HAP-1 (cell line): ENCODE data around the gene GHITM.

Source experiments
- DNase-seq, 2 experiments: peaks; one replicate each; pipeline ENCODE4 v3.0.0-alpha.2; 2016 to 2020; ENCODE audit warnings: low spot score in 2 of 2
- H3K27me3 ChIP-seq: fragments of 250-450 bp; sonication (Bioruptor Pico); 2 replicates; pipeline ENCODE4 v1.5.1; 2020; ENCODE audit warnings: low read depth, mild to moderate bottlenecking, moderate library complexity
- H3K36me3 ChIP-seq: fragments of 250-450 bp; sonication (Bioruptor Pico); replicated peaks from 2 replicates; pipeline ENCODE4 v1.5.1; 2020; ENCODE audit warnings: mild to moderate bottlenecking
- H3K4me1 ChIP-seq: fragments of 250-450 bp; sonication (Bioruptor Pico); 2 replicates; pipeline ENCODE4 v1.5.1; 2020; ENCODE audit warnings: mild to moderate bottlenecking
- H3K4me3 ChIP-seq: fragments of 250-450 bp; sonication (Bioruptor Pico); 2 replicates; pipeline ENCODE4 v1.5.1; 2020; ENCODE audit warnings: mild to moderate bottlenecking, moderate library complexity
- H3K9me3 ChIP-seq: fragments of 250-450 bp; sonication (Bioruptor Pico); 2 replicates; pipeline ENCODE4 v1.5.1; 2020; ENCODE audit warnings: mild to moderate bottlenecking, moderate library complexity
- in situ Hi-C: fragments of 300-500 bp; cut with MboI; formaldehyde crosslinking; loops from 3 replicates; pipeline ENCODE4 v1.14.3; 2020; ENCODE audit warnings: low sequenced_read_pairs, inconsistent platforms, mixed read lengths

Gene GHITM

DNA sequence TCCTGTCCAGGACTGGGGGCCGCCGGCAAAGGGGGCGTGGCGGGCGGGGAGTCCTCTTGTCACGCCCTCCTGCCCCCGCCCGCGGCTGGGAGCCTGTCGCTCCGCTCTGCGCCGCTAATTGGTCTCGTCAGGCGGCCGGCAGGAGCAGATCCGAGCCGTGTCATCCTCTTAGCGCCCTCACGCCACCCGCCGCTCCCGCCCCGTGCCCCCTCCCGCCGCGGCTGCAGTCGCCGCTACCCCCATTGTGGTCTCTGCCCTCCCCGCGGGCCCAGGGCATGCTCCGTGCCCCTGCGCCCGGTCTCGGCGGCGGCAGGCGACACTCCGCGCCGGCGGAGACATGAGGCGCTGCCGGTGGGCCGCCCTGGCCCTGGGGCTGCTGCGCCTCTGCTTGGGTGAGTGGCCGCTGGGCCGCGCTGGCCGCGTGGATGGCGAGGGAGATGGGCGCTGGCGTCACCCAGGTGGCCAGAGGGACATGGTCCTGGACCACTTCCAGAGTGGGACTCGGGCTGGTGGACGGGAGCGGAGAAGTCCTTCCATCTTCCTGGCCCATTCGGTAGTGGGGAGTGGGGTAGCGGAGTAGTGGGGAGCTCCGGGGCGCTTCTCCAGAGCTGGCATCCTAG is 55.2 kb downstream of the GHITM start, which contains the start of gene CDHR1:
TSS of gene CDHR1 (plus strand) at position 114 of the 620 bp plus-strand sequence. CDS start at position 338, 224 bp downstream.
- Histone ChIP-seq H3K36me3 (no peaks in the 10 kb centered on the region), H3K27me3 (no peaks in the 10 kb centered on the region), H3K4me1 (no peaks in the 10 kb centered on the region), H3K4me3 (peak within 1 kb of the TSS; percentile 40), H3K9me3 (no peaks in the 10 kb centered on the region)
- peak; percentile 79 to 88 for DNase-seq
- in situ Hi-C loops: no loop called here

DNA sequence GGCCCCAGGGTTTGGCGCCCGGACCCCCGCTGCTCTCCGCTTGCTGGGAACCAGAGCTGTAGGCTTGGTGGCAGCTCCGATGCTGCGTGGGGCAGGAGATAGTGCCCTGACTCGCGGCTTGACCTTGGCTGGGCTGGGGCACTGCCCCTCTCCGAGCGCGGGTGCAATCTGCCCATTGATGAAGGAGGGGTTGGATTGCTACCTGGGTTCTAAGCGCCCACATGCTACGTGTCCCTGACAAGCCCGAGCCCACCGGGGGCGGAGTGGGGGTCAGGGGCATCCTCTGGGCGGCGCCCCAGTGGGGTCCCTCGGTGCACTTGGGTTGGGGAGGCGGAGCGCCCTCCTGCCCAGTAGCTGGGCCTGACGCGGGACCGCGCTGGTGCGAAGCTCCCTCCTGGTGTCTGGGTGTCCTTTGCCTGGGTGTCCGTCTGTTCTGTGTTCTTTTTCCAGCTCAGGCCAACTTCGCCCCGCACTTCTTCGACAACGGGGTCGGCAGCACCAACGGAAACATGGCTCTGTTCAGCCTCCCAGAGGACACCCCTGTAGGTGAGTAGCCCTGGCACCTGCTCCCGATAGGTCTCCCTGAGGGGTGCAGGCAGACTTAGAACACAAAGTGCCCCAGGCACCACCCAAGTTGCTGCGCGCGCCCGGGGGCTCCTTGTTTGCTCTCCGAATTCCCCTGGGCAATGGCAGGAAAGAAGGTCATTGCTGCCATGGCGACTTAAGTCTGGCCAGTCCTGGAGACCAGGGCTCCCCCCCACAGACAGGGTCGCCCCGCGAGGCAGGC is 55.9 kb downstream of the GHITM start:
- H3K36me3 ChIP-seq: no peaks in the 10 kb centered on the region
- DNase-seq: no peak
- H3K4me1 ChIP-seq: no peaks in the 10 kb centered on the region
- peak overlapping the region; percentile 40 for H3K4me3 ChIP-seq
- H3K27me3 ChIP-seq: no peaks in the 10 kb centered on the region
- H3K9me3 ChIP-seq: no peaks in the 10 kb centered on the region
- in situ Hi-C loops: no loop called here

DNA sequence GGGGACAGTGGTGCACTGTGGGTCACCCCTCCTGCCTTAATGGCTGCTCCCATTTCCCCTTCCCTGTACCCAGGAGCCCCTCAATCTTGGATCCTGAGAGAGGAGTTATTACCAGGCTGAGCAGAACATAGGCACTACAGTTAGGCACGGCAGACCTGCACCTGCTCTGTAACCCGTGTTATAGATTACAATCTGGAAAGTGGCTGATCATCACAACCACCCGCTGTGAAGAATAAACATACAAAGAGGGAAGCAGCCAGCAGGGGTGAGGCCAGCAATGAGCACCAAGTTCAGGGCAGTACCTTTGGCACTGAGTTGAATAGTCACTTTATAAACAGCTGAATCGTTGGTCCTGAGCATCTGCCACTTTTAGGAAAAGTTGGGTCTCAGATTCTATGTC is 56.8 kb downstream of the GHITM start:
- Histone ChIP-seq H3K4me3 (no peak overlapping the region), H3K4me1 (no peaks in the 10 kb centered on the region), H3K9me3 (no peaks in the 10 kb centered on the region), H3K36me3 (no peaks in the 10 kb centered on the region), H3K27me3 (no peaks in the 10 kb centered on the region)
- DNase-seq: no peak
- in situ Hi-C loops: no loop called here

DNA sequence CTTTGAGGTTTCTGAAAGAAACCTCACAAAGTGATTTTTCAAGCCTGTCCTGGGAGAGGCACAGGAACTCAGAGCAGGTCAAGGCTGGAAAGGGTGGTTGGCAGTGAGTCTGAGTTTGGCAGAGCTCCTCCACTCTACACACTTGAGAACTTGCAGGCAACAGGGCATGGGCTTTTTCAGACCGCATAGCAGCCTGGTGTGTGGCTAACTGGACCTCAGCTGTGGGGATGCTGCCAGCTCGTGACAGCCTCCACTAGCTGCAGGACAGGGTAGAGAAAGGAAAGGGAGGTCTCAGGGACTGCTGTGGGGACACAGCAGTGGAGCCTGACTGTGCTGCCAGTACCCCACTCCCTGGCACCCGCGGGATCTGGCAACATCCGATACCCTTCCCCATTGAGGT is 57.6 kb downstream of the GHITM start:
- no peak overlapping the region for H3K4me3 ChIP-seq
- no peaks in the 10 kb centered on the region for H3K4me1 ChIP-seq
- H3K27me3 ChIP-seq: no peaks in the 10 kb centered on the region
- H3K36me3 ChIP-seq: no peaks in the 10 kb centered on the region
- DNase-seq: no peak
- in situ Hi-C loops: no loop called here
- H3K9me3 ChIP-seq: no peaks in the 10 kb centered on the region

DNA sequence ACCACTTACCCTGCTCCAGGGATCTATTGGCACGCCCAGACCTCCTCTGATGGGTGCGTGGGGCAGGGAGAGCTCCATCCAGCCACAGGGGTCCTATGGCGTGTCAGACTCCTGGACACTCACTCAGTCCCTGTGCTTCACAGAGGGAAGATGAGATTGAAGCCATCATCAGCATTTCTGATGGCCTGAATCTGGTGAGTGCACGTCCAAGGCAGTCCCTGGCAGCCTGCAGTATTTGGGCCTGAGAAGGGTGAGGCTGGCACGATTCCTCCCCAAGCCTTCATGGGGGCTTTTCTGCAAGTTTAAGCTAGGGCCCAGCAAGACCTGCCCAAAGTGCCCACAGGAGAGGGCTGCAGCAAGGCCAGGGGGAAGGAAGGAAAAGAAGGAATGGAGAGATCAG is 58.3 kb downstream of the GHITM start:
- Histone ChIP-seq H3K36me3 (no peaks in the 10 kb centered on the region), H3K4me3 (no peak overlapping the region), H3K4me1 (no peaks in the 10 kb centered on the region), H3K9me3 (no peaks in the 10 kb centered on the region), H3K27me3 (no peaks in the 10 kb centered on the region)
- DNase-seq: no peak
- in situ Hi-C loops: no loop called here

DNA sequence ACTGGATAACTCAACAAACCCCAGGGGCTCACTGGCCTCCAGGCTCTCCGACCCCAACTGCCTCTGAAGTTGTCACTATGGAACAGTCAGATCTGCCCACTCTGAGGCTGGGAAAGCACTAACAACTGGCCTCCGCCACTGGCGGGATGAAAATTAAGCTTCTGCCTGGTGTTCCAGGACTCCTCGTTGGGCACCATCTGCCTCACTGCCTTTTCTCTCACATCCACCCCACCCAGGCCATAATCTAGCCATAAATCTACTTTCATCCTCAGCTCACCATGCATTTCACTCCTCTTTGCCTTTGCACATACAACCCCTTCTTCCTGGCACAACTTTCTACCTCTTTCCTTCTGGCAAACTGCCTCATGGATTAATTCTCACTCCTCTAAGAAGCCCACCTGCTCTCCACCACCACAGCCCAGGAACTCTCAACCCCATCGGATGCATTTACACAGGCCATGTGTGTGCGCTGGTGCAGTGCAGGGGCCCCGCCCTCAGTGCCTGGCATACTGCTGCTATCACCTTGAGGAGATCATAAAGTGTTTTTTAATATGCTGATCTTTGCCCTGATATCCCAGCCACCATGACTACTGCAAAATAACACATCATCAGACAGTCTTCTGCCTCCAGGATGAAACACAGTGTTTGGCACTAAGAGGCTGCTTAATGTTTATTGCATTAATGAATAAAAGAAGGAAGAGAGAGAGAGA is 59.1 kb downstream of the GHITM start:
- in situ Hi-C loops: no loop called here
- no peak overlapping the region for H3K4me3 ChIP-seq
- H3K27me3 ChIP-seq: no peaks in the 10 kb centered on the region
- no peak for DNase-seq
- H3K4me1 ChIP-seq: no peaks in the 10 kb centered on the region
- H3K9me3 ChIP-seq: no peaks in the 10 kb centered on the region
- H3K36me3 ChIP-seq: no peaks in the 10 kb centered on the region

DNA sequence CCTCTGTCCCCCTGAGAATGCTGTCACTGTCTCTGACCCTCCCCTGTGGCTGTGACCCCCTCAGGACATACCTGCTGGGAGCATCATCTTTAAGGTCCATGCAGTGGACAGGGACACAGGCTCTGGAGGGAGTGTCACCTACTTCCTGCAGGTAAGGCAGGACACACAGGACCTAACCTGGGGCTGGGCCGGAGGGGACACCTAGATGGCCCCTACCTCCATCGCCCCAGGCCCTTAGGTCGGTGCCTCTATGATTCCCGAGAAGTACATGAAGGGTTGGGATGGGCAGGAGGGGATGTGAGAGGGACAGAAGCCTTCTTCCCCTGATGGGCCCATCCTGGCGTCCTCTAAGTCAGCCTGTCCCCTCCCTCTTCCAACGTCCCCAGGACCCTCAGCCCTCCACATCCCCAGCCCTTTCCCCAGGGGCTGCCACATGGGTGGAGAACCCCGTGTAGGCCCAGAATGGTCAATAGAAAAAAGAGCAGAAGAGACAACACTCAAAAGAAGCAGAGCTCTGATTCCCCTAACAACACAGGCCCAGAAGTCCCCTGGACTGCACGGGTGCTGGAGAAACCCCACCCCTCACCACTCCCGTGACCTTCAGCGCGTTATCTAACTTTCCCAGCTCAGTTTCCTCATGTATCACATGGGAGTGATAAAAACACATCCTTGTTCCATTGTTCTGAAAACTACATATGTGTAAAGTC is 61.4 kb downstream of the GHITM start:
- Histone ChIP-seq H3K36me3 (no peaks in the 10 kb centered on the region), H3K9me3 (no peaks in the 10 kb centered on the region), H3K27me3 (no peaks in the 10 kb centered on the region), H3K4me1 (no peaks in the 10 kb centered on the region), H3K4me3 (no peak overlapping the region)
- DNase-seq: no peak
- in situ Hi-C loops: no loop called here

DNA sequence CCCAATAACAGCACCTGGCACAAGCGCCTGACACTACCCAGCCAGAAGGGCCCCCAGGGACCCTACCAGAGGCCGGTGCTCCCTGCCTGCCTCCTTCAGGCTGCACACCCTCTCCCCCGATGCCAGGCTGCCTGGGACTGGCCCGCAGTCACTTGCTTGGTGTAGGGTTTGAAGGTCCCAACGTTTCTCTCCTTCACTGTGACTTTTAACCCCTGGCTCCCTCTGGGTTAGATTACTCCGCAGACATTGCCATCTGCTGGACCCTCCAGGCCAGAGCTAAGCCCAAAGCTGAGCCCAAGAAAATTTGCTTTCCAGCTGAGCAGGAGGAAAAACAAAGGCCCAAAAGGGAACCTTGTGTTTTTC is 61.9 kb downstream of the GHITM start:
- in situ Hi-C loops: no loop called here
- Histone ChIP-seq H3K9me3 (no peaks in the 10 kb centered on the region), H3K4me3 (no peak overlapping the region), H3K27me3 (no peaks in the 10 kb centered on the region), H3K36me3 (no peaks in the 10 kb centered on the region), H3K4me1 (no peaks in the 10 kb centered on the region)
- DNase-seq: no peak

DNA sequence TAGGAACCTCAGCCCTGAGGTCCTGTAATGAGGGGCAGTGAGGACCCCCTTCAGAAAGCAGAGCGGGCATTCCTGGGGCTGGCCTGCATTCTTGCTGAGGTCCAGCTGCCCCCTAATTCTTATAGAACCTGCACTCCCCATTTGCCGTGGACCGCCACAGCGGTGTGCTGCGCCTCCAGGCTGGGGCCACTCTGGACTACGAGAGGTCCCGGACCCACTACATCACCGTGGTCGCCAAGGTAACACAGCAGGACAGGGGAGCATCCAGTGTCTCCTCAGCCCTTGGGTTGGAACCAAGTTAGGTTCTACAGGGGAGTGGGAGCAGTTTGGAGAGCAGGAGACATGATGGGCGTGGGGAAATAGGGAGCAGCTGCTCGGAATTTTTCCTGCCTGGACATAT is 62.4 kb downstream of the GHITM start:
- Histone ChIP-seq H3K9me3 (no peaks in the 10 kb centered on the region), H3K4me1 (no peaks in the 10 kb centered on the region), H3K36me3 (no peaks in the 10 kb centered on the region), H3K4me3 (no peak overlapping the region), H3K27me3 (no peaks in the 10 kb centered on the region)
- no peak for DNase-seq
- in situ Hi-C loops: no loop called here

DNA sequence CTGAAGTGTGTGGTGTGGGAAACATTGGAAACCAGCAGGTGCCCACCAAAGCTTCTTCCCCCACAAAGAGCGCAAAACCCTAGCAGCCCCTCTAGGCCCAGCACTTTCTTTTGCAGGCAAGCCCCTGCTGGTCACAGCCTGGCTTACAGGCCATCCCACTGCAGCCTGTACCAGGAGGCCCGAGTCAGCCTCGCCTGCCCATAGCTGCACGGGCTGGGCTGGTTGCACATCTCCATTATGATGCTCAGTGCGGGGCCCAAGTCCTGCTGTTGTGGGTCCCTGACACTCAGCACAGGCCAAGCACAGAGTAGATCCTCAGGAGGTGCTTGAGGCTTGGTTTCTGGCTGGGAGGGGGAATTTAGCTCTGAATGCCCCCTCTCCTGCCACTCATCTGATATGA is 63.0 kb downstream of the GHITM start:
- Histone ChIP-seq H3K9me3 (no peaks in the 10 kb centered on the region), H3K4me1 (no peaks in the 10 kb centered on the region), H3K27me3 (no peaks in the 10 kb centered on the region), H3K36me3 (no peaks in the 10 kb centered on the region), H3K4me3 (no peak overlapping the region)
- in situ Hi-C loops: no loop called here
- DNase-seq: no peak
